GM19035 (cell line): ENCODE data around the gene L1CAM.
A peak's percentile ranks its signal among the peaks of the same experiment; 100 is the strongest.

Source experiments
- ATAC-seq: cut with Tn5 transposase; IDR thresholded peaks from one replicate; pipeline ENCODE4 v1.9.1; 2021; ENCODE audit not compliant: unreplicated experiment

L1CAM gene, protein sequence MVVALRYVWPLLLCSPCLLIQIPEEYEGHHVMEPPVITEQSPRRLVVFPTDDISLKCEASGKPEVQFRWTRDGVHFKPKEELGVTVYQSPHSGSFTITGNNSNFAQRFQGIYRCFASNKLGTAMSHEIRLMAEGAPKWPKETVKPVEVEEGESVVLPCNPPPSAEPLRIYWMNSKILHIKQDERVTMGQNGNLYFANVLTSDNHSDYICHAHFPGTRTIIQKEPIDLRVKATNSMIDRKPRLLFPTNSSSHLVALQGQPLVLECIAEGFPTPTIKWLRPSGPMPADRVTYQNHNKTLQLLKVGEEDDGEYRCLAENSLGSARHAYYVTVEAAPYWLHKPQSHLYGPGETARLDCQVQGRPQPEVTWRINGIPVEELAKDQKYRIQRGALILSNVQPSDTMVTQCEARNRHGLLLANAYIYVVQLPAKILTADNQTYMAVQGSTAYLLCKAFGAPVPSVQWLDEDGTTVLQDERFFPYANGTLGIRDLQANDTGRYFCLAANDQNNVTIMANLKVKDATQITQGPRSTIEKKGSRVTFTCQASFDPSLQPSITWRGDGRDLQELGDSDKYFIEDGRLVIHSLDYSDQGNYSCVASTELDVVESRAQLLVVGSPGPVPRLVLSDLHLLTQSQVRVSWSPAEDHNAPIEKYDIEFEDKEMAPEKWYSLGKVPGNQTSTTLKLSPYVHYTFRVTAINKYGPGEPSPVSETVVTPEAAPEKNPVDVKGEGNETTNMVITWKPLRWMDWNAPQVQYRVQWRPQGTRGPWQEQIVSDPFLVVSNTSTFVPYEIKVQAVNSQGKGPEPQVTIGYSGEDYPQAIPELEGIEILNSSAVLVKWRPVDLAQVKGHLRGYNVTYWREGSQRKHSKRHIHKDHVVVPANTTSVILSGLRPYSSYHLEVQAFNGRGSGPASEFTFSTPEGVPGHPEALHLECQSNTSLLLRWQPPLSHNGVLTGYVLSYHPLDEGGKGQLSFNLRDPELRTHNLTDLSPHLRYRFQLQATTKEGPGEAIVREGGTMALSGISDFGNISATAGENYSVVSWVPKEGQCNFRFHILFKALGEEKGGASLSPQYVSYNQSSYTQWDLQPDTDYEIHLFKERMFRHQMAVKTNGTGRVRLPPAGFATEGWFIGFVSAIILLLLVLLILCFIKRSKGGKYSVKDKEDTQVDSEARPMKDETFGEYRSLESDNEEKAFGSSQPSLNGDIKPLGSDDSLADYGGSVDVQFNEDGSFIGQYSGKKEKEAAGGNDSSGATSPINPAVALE

DNA sequence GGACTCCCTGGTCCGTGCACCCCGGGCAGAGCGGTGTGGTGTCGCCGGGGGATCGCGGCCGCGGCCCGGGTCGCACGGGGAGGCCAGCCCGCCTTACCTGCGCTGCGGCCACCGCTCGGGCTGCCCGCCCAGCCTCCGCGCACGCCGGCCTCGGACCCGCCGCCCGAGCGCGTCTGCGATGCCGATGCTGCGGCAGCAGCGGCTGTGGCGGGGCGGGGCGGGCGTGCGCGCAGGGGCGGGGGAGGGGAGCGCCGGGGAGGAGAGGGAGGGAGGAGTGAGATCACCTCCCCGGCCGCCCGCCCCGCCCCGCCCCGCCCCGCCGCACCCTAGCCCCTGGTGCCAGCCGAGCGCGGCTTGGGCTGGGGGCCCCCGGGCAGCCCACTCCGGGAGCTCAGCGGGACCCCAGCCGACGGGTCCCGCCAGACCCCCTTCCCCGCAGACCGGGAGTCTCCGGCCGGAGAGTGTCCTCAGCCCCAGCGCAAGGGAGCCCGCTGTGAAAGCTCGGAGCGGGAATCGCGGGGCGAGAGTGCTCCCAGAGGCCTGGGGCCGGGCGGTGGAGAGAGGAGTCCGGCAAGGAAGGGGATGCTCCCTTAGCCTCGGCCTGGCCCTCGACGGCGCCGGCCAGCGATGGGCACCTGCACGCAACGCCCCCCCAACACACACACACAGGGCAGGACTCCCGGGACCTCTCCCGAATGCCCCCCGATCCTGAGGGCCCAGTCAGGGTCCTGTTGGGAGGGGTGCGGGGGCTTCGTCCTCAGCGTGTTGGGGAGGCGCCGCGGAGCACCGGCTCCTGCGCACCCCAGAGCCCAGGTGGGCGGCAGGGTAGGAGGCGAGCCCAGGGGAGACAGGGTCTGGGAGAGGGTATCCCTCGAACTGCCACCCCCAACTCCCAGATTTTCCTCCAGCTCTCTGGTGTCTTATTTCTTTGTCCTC is at the start of gene L1CAM:
Gene L1CAM (minus strand): TSS at position 206 of the 936 bp plus-strand sequence. CDS start 10,337 bp downstream, outside the sequence.
- ATAC-seq = no peak

DNA sequence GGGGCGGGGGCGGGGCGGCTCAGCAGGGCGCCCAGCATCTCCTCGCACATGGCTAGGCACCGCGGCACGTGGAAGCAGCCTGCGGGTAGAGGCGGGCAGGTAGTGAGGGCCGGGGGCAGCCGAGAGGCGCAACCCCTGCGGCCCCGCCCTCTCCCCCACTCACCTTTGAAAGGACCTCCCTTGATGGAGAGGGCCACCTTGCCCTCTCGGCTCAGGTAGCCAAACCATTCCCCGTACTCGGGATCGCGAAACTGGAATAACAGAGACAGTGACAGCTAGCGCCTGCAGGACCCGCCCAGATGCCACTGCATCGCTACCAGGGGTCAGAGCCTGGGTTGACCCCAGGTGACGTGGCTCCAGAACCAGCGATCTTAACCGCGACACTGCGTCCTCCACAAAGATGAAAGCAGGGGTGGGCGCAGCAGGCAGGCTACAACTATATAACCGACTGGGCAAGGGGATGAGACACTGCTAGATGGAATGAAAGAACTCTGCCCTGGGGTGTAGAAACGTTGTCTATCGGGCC is 49.4 kb upstream of the L1CAM start:
- ATAC-seq = no peak

DNA sequence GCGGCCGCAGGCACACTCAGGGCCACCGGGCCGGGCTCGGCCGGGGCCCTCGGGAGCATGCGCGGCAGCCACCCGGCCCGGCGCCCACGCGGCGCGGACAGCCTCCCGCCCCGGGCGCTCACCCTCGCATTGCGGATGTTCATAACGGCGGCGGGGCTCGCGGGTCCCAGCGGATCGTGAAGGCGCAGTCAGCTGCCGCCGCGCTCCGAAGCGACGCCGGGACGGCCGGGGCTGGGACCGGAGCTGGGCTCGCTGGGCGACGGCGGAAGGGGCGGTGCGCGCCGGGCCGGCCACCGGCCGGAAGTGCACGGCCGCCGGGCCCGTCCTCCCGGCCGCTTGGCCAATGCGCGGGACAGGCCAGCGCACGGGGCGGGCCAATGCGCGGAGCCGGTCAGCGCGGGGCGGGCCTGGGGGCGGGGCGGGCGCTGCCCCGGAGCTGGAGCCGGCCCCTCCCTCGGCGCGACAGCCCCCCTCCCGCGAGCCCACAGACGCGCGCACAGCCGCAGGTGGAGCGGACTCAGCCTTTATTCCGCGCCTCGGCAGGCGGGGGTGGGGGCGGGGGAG is 48.9 kb upstream of the L1CAM start, which contains the start of gene NAA10:
Gene NAA10 (minus strand): TSS at position 276 of the 564 bp plus-strand sequence. CDS start 133 bp downstream, at position 143.
- peak; percentile 79 for ATAC-seq

DNA sequence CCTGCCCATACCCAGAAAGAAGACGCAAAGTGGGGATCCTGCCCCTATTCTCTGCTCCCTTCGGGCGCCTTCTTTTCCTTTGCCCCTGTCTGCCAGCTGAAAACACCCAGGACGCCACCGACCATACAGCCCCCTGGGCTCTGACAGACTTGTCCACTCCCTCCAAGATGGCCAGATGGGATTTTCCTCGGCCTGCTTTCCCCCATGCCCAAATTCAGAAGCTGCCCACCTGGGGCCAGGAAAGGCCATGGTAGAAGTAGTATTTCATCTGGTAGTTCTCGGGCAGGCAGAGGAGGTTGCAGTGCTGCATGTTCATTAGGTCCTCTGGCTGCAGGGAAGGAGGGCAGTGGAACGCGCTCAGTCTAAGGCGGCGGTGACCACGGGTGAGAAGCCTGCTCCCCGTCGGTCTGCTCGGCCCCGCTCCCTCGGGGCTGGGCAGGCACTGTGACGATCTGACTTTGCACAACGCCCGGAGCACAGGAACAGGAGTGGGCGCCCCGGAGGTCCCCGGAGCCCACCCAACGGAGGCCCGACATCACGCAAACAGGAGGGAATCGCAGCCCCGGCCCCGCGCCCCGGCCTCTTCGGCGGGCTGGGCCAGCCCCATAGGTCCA is 48.3 kb upstream of the L1CAM start:
- peak; percentile 28 for ATAC-seq

DNA sequence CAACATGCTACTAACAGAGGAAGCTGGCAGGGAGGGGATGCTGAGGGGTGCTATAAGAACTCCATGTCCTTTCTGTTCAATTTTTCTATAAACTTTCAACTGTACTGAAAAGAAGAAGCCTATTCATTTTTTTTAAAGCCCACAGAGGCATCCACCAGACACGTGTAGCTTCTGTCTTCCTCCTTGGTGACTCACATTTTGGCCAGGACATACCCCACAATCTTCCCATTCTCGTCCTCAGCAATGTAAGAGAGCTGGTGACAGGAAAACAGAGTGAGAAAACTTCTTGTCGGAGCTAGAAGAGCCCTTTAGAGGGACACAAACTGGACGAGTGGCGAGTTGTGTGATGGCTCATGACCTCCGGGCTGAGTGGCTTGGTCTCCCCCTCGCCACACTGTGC is 47.8 kb upstream of the L1CAM start:
- ATAC-seq = no peak

DNA sequence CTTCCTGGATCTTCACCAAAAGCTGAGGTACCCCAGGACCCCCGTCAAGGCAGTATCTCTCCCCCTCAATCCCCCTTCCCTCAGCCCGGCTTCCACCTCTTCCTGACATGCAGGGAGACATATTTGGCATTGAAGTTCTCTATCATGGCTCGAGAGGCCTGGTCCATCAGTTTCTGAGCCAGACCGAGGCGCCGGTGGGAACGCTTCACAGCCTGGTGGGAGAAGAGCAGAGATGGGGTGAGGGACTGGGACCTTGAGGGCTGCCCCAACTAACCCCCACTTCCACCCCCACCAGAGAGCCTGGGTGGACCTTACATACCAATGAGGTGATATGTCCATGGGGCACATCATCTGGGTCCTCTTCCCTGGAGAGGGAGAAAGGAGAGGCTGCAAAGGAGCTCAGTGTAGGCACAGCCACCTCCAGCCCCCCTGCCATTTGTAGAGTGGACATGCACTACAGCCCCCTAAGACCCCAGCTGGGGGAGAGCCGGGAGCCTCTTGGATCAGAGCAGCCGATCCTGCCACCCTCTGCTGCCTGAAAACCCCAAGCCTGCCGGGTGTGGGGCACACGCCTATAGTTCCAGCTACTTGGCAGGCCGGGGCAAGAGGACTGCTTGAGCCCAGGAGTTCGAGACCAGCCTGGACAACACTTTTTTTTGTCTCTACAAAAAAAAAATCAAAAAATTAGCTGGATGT is 46.4 kb upstream of the L1CAM start:
- ATAC-seq = no peak

DNA sequence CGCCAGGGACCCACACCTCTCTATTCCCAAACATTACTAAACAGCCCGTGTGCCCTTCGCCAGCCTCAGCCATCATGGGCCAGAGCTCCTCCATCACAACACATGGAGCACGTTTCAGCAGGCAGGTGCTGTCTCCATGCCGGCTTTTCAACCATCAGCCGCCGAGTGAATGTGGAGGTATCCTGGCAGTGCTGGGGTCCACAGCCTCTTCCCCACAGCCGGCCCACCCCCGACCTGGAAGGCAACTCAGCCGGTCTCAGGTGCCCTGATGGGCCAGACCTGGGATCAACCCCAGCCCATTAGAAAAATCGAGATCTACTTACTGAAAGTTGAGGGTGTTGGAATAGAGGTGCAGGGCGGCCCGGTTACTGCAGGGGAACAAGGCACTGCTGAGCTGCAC is 45.8 kb upstream of the L1CAM start:
- ATAC-seq = no peak

DNA sequence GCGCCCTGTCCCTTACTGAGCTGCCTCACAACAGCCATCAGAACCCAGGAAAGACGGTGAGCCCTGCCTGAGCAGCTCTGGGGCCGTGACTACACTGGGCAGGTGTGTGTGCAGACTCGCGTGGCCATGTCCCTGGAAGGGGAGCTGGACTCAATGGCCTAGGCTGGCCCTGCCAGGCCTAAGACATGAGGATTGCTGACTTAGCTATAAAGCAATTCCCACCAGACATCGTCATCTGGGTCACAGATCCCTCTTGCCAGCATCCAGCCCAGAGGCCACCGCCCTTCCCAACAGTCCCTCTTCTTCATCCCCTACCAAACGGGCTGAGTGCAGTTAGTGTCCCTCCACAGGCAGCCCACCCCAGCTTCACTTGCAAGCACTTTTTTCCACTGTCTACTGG is 45.2 kb upstream of the L1CAM start:
- no peak for ATAC-seq

DNA sequence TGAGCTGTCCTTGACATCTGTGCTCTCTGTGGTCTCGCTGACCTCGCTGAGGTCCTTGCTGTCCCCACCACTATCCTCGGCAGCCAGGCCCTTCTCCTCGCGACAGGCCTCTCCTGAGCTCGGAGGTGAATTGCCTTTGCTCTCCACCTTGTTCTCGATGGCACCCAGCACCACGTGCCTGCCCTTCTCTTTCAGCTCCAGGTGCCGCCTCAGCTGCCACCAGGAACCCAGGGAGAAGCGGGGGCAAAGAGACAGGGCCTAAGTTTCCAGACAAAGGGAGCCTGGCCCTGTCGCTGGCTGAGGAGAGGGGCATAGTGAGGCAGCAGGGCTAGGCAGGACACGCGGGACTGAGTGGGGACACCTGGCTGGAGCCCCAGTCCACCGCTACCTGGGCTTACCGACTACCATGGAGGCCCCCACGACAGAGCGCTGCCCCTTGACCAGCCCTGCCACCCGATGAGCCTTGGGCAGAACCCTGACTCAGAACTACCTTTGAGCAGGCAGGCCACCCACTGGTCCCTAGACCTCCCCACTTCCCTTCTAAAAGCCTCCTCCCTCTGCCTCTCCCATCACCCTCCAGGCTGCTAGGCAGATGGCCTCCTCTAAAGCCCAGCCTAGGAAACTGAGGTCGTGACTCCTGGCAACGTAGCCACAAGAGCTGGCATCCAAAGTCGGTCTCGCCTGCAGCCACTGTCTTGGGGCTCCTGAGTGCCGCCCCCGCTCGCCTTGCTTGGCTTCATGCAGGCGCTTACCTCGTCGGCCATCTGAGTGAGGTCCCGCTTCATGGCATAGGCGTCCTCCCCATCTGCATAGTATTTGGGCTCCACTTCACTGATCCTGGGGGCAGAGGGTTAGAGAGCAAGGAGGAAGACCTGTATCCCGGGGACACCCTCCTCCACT is 44.3 kb upstream of the L1CAM start:
- ATAC-seq = no peak

DNA sequence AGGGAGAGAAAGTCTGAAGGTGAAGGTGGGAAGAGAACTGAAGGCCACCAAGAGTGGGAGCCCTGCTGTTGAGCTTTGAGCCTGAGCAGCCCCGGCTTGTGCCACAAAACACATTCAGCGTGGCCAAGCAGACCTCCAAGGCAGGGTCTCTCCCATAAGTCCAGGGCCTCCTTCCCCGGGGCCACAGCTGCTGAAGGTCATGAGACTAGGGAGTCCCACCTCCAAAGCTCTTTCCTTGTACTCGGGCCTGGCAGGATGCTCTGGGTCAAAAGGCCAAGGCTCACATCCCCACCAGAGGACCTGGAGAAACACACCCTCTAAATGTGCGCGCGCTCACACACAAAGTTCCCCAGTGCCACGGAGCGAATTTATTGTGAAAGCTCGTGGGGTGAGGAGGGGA is 43.6 kb upstream of the L1CAM start:
- ATAC-seq = no peak

DNA sequence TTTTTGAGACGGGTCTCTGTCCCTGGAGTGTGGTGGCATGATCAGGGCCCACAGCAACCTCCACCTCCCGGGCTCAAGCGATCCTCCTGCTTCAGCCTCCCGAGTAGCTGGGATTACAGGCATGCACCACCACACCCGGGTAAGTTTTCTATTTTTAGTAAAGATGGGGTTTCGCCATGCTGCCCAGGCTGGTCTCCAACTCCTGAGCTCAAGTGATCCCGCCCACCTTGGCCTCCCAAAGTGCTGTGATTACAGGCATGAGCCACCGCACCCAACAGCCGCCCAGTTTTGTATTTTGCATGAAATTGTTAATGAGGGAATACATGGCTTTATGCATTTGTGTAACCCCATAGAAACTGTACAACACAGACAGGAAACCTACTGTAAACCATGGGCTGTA is 42.9 kb upstream of the L1CAM start:
- ATAC-seq = no peak

DNA sequence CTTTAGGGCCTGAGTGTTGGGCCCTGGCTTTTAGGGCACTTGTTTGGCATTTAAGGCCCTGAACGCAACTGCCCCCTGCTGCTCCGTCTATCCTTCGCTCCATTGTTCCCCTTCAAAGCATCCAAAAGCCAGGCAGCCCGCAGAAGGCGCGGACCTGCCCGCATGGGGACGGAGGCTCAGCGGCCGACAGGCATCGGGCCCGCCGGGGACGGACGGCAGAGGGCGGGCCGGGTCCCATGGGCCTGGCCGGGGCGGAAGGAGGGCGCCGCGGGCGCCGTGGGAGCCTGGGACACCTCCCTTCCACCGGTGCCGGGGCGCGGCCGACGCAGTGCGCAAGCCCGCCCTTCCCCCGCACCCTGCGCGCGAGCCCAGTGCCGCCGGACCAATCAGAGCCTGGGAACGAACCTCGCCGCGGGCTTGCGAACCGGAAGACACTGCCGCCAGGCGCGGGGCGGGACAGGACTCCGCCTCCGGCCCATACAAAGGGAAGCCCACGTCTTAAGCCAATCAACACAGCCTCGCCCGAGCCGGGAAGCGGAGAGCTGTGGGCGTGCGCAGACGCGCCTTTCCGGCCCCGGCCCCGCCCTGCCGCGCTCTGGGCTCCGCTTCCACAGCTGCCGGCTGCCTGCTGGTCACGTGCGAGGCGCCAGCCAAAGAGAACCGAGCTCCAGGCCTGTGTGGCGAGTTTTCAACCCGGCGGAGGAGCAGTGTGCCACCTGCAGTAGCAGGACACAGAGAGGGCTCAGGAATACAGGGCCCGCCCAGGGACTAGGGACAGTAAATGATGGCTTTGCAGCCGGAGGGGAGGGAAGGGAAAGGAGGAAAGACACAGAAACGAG is 42.2 kb upstream of the L1CAM start:
- peak; percentile 68 for ATAC-seq

DNA sequence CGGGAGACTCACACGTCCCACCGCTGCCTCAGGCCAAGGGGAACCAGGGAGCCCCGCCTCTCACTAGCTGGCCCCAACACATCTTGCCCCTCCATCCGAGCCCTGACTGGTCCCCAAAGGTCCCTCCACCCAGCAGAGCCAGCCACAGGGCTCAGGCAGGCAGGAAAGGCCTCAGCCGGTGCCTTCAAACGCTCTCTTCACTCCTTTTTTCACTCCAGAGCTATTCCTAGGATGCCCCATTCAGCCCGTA is 41.6 kb upstream of the L1CAM start:
- ATAC-seq = no peak

DNA sequence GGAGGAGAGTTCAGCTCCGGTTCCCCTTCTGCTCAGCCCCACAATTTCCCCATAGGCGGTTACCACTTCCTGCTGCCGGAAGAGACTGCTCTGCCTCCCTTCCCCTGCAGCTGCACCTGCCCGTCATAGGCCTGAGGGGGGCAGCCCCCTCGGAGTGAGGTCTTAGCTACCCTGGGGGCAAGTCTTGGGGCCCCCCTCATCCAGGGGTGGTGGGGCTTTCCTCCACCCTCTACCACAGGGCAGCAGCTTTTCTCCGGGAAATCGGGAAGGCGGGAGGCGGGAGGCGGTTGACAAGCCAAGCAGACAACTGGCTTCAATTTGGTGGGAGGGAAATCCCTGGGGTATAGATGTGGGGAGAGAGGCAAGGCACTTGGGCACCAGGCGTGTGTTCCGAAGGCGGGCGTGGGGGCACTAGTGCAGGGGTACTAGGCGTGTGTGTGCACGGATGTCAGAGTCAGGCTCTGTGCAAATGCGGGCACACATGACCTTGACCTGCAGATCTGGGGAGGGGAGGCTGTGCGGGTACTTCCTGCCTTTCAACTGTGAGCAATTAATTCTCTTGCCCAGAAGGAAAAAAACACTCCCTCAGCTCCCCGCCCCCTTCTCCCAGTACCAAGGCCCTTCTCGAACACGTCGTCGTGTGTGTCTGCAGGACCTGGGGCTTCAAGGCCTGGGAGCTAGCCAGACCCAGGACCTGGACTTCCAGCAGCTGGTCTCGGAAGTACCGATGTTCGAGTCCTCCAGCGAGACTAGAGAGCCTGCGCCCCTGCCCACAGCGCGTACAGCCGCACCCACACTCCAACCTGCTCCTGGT is 41.1 kb upstream of the L1CAM start:
- peak; percentile 36 for ATAC-seq

DNA sequence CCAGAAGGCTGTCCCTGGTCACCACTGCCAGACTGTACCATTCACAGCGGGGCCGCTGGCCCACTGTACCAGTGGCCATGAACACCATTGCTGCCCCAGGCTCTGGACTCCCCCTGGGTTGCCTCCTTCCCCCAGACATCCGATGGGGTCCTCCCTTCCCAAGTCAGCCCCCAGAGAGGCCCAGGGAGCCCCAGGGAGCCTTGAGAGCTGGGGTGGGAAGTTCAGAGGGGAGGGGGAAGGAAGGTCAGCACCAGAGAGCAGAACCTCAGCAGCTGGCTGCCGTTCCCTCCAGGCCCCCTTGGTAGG is 40.5 kb upstream of the L1CAM start:
- ATAC-seq = no peak
